ENCODE results near the gene BMPR1A.
"Not testable (repeated sequence)": the region's sequence is repeated elsewhere in the genome, so short reads cannot be mapped to it uniquely, and the experiment has no call there.

DNA sequence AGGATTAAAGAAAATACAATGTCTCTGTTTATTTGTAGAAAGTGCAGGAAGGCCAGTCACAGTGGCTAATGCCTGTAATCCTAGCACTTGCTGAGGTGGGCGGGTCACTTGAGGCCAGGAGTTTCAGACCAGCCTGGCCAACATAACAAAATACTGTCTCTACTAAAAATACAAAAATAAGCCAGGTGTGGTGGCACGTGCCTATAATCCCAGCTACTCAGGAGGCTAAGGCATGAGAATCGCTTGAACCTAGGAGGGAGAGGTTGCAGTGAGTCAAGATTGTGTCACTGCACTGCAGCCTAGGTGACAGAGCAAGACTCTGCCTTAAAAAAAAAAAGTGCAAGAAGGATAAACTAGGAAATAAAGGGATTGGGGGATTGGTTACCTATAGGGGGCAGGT is 222.0 kb downstream of the BMPR1A start:
- TF ChIP-seq, protein P1, sequence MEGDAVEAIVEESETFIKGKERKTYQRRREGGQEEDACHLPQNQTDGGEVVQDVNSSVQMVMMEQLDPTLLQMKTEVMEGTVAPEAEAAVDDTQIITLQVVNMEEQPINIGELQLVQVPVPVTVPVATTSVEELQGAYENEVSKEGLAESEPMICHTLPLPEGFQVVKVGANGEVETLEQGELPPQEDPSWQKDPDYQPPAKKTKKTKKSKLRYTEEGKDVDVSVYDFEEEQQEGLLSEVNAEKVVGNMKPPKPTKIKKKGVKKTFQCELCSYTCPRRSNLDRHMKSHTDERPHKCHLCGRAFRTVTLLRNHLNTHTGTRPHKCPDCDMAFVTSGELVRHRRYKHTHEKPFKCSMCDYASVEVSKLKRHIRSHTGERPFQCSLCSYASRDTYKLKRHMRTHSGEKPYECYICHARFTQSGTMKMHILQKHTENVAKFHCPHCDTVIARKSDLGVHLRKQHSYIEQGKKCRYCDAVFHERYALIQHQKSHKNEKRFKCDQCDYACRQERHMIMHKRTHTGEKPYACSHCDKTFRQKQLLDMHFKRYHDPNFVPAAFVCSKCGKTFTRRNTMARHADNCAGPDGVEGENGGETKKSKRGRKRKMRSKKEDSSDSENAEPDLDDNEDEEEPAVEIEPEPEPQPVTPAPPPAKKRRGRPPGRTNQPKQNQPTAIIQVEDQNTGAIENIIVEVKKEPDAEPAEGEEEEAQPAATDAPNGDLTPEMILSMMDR (IDR thresholded peaks at IDR 0.05) = not testable (repeated sequence)
- not testable (repeated sequence) for TF ChIP-seq ZNF302 (CRISPR knock-in tag; IDR thresholded peaks at IDR 0.05); POLR2AphosphoS2 (conservative IDR thresholded peaks at IDR 0.05; ENCODE audit: low read length); HDAC2 (IDR thresholded peaks at IDR 0.05); ZFP36 (IDR thresholded peaks at IDR 0.05; ENCODE audit: borderline replicate concordance, partially characterized antibody); MAZ (IDR thresholded peaks at IDR 0.05; ENCODE audit: borderline replicate concordance, low read depth, low read length); POLR2A (IDR thresholded peaks at IDR 0.05; ENCODE audit: low read length); JUN (IDR thresholded peaks at IDR 0.05); RCOR1 (IDR thresholded peaks at IDR 0.05; ENCODE audit: low read depth, low read length); RFX5 (IDR thresholded peaks at IDR 0.05); SMC3 (IDR thresholded peaks at IDR 0.05)
- TF ChIP-seq, protein P2, sequence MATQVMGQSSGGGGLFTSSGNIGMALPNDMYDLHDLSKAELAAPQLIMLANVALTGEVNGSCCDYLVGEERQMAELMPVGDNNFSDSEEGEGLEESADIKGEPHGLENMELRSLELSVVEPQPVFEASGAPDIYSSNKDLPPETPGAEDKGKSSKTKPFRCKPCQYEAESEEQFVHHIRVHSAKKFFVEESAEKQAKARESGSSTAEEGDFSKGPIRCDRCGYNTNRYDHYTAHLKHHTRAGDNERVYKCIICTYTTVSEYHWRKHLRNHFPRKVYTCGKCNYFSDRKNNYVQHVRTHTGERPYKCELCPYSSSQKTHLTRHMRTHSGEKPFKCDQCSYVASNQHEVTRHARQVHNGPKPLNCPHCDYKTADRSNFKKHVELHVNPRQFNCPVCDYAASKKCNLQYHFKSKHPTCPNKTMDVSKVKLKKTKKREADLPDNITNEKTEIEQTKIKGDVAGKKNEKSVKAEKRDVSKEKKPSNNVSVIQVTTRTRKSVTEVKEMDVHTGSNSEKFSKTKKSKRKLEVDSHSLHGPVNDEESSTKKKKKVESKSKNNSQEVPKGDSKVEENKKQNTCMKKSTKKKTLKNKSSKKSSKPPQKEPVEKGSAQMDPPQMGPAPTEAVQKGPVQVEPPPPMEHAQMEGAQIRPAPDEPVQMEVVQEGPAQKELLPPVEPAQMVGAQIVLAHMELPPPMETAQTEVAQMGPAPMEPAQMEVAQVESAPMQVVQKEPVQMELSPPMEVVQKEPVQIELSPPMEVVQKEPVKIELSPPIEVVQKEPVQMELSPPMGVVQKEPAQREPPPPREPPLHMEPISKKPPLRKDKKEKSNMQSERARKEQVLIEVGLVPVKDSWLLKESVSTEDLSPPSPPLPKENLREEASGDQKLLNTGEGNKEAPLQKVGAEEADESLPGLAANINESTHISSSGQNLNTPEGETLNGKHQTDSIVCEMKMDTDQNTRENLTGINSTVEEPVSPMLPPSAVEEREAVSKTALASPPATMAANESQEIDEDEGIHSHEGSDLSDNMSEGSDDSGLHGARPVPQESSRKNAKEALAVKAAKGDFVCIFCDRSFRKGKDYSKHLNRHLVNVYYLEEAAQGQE (IDR thresholded peaks at IDR 0.05) = not testable (repeated sequence)
- TF ChIP-seq, protein P3, sequence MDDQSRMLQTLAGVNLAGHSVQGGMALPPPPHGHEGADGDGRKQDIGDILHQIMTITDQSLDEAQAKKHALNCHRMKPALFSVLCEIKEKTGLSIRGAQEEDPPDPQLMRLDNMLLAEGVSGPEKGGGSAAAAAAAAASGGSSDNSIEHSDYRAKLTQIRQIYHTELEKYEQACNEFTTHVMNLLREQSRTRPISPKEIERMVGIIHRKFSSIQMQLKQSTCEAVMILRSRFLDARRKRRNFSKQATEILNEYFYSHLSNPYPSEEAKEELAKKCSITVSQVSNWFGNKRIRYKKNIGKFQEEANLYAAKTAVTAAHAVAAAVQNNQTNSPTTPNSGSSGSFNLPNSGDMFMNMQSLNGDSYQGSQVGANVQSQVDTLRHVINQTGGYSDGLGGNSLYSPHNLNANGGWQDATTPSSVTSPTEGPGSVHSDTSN (IDR thresholded peaks at IDR 0.05) = not testable (repeated sequence)
- TF ChIP-seq, protein P4, sequence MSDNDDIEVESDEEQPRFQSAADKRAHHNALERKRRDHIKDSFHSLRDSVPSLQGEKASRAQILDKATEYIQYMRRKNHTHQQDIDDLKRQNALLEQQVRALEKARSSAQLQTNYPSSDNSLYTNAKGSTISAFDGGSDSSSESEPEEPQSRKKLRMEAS (IDR thresholded peaks at IDR 0.05) = not testable (repeated sequence)
